Activated CD4-positive, alpha-beta memory T cell treated with anti-CD3 and anti-CD28 coated beads, Interleukin-2, amount 10 ng/mL, durations not matched to agents 7 days and 5 days (primary cell): ENCODE results near the gene NCKAP5. TPM values are rescaled to one million over a fixed set of nuclear protein-coding genes. Genes with fewer than 3 reads are reported as not detected.

Experiments
- CTCF ChIA-PET: fragments of 350-600 bp; sonication (Branson Sonifier 250); formaldehyde crosslinking; loops from one replicate; lab custom pipeline; 2021; ENCODE audit warnings: antibody characterized with exemption, inconsistent platforms; lab: Charles Lee
- POLR2A ChIA-PET: fragments of 350-600 bp; sonication (Branson Sonifier 250); formaldehyde crosslinking; loops from one replicate; lab custom pipeline; 2021; ENCODE audit warnings: antibody characterized with exemption; lab: Charles Lee
- DNase-seq: peaks from one replicate; pipeline ENCODE4 v3.0.0-alpha.2; 2020
- H3K27ac Mint-ChIP-seq: one replicate; pipeline ENCODE4 v1.8.0; 2021; ENCODE audit warnings: mild to moderate bottlenecking, mixed read lengths
- H3K27me3 Mint-ChIP-seq: one replicate; pipeline ENCODE4 v1.8.0; 2021; ENCODE audit warnings: mixed read lengths
- H3K36me3 Mint-ChIP-seq: one replicate; pipeline ENCODE4 v1.8.0; 2021; ENCODE audit warnings: low read depth, mixed read lengths
- H3K4me1 Mint-ChIP-seq: one replicate; pipeline ENCODE4 v1.8.0; 2021; ENCODE audit warnings: mixed read lengths
- H3K4me3 Mint-ChIP-seq: one replicate; pipeline ENCODE4 v1.8.0; 2021; ENCODE audit warnings: mild to moderate bottlenecking, mixed read lengths
- H3K9me3 Mint-ChIP-seq: one replicate; pipeline ENCODE4 v1.8.0; 2021; ENCODE audit warnings: mixed read lengths
- total RNA-seq, 2 experiments: library from RNA; stranded (reverse); gene quantifications; one replicate each; pipeline ENCODE4 v1.2.3, GENCODE V29; 2021

Gene NCKAP5
- total RNA-seq, 2 experiments from 2014 or later, result not detected

- no peaks in the 10 kb centered on the region for H3K36me3 Mint-ChIP-seq
- no peaks in the 10 kb centered on the region for H3K27me3 Mint-ChIP-seq
- CTCF ChIA-PET, result no interaction called here
- no peak for DNase-seq
- H3K4me3 Mint-ChIP-seq, result no peak overlapping the region
- POLR2A ChIA-PET, result no interaction called here
- H3K9me3 Mint-ChIP-seq, result peaks cover 8% of the 10 kb centered on the region
- no peak overlapping the region for H3K27ac Mint-ChIP-seq
- no peaks in the 10 kb centered on the region for H3K4me1 Mint-ChIP-seq
Measured at GRCh38 chr2:132881546-132881945, 686.7 kb downstream of the NCKAP5 start.

GRCh38 chr2:132877923-132878322 is 690.3 kb downstream of the NCKAP5 start:
- CTCF ChIA-PET, result no interaction called here
- Mint-ChIP-seq H3K9me3 (peaks cover 4% of the 10 kb centered on the region), H3K4me1 (no peaks in the 10 kb centered on the region), H3K27ac (no peak overlapping the region), H3K27me3 (no peaks in the 10 kb centered on the region), H3K4me3 (no peak overlapping the region), H3K36me3 (no peaks in the 10 kb centered on the region)
- no peak for DNase-seq
- POLR2A ChIA-PET, result no interaction called here

DNA sequence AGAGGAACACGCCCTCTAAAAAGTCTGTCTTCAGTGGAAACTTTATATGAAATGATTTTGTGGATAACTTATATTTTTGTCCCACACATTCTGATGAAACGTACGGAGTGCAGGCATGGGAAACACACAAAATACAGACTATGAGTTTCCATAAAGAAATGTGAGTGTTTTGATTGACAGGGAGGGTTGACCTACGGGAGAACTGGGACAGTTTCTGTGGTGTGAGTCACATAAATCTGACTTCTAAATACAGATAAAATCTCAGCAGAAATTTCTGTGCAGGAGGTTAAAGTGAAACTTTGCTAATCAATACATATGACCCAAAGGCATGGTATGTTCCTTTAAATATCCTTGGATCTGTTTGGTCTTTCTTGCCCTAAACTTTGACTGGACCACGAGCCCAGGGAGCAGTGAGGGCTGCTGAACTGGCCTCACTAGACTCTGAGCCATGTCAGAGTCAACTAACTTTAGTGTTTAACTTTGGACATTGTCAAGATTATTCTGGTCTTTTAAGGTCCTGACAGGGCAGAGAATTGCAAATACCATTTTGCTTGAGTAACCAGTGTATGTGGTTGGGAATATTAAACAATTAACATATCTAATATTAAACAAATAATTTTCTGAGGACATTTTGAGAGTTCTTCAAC is 691.4 kb downstream of the NCKAP5 start:
- CTCF ChIA-PET, result no interaction called here
- POLR2A ChIA-PET, result no interaction called here
- Mint-ChIP-seq H3K4me3 (no peak overlapping the region), H3K27me3 (no peaks in the 10 kb centered on the region), H3K9me3 (peaks cover 4% of the 10 kb centered on the region), H3K27ac (no peak overlapping the region), H3K36me3 (no peaks in the 10 kb centered on the region), H3K4me1 (no peaks in the 10 kb centered on the region)
- no peak for DNase-seq

- no peak overlapping the region for H3K4me3 Mint-ChIP-seq
- H3K36me3 Mint-ChIP-seq, result no peaks in the 10 kb centered on the region
- CTCF ChIA-PET, result no interaction called here
- no peak overlapping the region for H3K27ac Mint-ChIP-seq
- H3K9me3 Mint-ChIP-seq, result peaks cover 4% of the 10 kb centered on the region
- no peak for DNase-seq
- H3K27me3 Mint-ChIP-seq, result no peaks in the 10 kb centered on the region
- POLR2A ChIA-PET, result no interaction called here
- no peaks in the 10 kb centered on the region for H3K4me1 Mint-ChIP-seq
Measured at GRCh38 chr2:132875193-132875592, 693.1 kb downstream of the NCKAP5 start.

DNA sequence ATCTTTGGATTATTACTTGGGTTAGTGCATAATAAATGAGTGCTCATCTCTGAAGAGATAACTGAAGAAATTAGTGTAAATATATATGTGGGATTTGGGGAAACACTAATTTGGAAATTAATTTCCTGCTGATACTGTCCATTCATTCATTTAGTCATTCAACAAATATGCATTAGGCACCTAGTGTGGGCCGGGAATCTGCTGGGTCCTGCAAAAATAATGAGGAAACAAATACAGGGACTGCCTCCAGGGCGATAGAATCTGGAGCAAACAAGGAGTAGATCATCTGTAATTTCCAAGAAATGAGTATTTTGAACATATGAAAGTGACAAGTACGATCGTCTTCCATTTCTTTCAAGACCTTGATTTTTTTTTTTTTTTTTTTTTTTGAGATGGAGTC is 694.5 kb downstream of the NCKAP5 start:
- Mint-ChIP-seq H3K36me3 (no peaks in the 10 kb centered on the region), H3K4me3 (no peak overlapping the region), H3K27ac (no peak overlapping the region), H3K9me3 (peaks cover 4% of the 10 kb centered on the region), H3K27me3 (no peaks in the 10 kb centered on the region), H3K4me1 (no peaks in the 10 kb centered on the region)
- DNase-seq, result no peak
- CTCF ChIA-PET, result no interaction called here
- POLR2A ChIA-PET, result no interaction called here

DNA sequence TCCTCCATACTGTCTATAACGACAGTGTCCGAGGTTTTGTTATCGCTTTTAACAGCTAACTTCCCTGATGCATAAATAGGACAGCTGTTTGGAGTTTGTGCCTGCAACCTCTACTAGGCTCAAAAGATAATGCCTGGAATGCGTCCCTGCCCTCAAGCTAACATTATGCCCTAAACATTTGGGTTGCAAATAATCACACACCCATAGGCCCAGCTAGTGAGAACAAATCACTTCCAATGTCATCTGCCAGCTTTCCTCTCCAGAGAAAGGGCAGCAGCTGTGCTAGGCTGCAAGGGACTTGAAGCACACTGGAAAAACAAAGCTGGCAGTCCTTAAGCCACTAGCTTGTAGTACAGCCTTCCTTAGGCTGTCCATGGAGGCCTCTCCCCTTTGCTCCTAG is 696.4 kb downstream of the NCKAP5 start:
- no peak for DNase-seq
- H3K4me1 Mint-ChIP-seq, result no peaks in the 10 kb centered on the region
- ChIA-PET POLR2A (no interaction called here), CTCF (no interaction called here)
- no peak overlapping the region for H3K27ac Mint-ChIP-seq
- no peaks in the 10 kb centered on the region for H3K27me3 Mint-ChIP-seq
- no peaks in the 10 kb centered on the region for H3K9me3 Mint-ChIP-seq
- no peak overlapping the region for H3K4me3 Mint-ChIP-seq
- H3K36me3 Mint-ChIP-seq, result no peaks in the 10 kb centered on the region

DNA sequence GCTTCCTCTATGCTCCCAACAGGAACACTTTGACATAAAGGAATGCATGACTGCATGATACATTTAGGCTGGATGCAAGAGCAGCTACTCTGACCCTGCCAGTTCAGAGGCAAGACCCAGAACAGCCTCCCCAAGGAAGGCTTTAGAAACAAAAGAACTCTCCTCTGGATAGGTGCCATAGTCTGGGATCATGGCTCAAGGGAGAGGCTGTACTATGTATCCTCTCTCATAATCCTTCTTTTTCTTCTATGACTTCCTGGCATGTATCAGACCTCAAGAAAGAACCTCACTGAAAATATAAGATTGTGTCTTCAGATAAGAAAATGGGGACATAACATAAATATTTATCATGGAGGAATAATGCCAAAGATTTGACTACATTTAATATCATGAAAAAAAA is 704.3 kb downstream of the NCKAP5 start:
- no peak overlapping the region for H3K4me3 Mint-ChIP-seq
- H3K36me3 Mint-ChIP-seq, result no peaks in the 10 kb centered on the region
- peaks cover 3% of the 10 kb centered on the region for H3K9me3 Mint-ChIP-seq

GRCh38 chr2:132860220-132860619 is 708.0 kb downstream of the NCKAP5 start:
- no peak overlapping the region for H3K4me3 Mint-ChIP-seq
- ChIA-PET POLR2A (no interaction called here), CTCF (no interaction called here)
- H3K9me3 Mint-ChIP-seq, result peaks cover 3% of the 10 kb centered on the region
- DNase-seq, result no peak
- H3K27me3 Mint-ChIP-seq, result no peaks in the 10 kb centered on the region
- H3K36me3 Mint-ChIP-seq, result no peaks in the 10 kb centered on the region
- no peak overlapping the region for H3K27ac Mint-ChIP-seq
- H3K4me1 Mint-ChIP-seq, result no peaks in the 10 kb centered on the region

More for the DNA sequence above, 704.3 kb downstream of the NCKAP5 start:
- Mint-ChIP-seq H3K27me3 (no peaks in the 10 kb centered on the region), H3K27ac (no peak overlapping the region), H3K4me1 (no peaks in the 10 kb centered on the region)
- DNase-seq, result no peak
- ChIA-PET POLR2A (no interaction called here), CTCF (no interaction called here)

- no peak for DNase-seq
- ChIA-PET POLR2A (no interaction called here), CTCF (no interaction called here)
- no peaks in the 10 kb centered on the region for H3K36me3 Mint-ChIP-seq
- peaks cover 3% of the 10 kb centered on the region for H3K9me3 Mint-ChIP-seq
- H3K27me3 Mint-ChIP-seq, result no peaks in the 10 kb centered on the region
- H3K4me3 Mint-ChIP-seq, result no peak overlapping the region
- H3K4me1 Mint-ChIP-seq, result no peaks in the 10 kb centered on the region
- no peak overlapping the region for H3K27ac Mint-ChIP-seq
Measured at GRCh38 chr2:132859590-132859989, 708.7 kb downstream of the NCKAP5 start.

DNA sequence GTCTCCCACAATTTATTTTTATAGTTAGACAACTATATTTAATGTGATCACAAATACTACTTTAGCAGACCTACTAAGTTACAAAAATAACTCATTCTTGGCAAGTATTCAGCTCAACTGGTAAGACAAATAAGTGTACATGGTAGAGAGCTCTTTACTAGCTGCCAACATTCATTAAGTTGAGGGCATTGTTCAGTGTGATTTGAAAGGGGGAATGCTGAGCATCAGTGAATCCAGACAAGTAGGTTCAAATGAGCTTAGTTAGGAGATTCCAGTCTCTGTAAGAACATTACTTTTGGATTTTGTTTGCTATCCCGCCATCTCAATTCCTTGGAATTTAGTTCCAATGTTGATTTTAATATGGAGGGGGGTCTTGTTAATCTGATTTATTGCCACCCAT is 710.9 kb downstream of the NCKAP5 start:
- CTCF ChIA-PET, result no interaction called here
- POLR2A ChIA-PET, result no interaction called here

GRCh38 chr2:132850688-132851087 is 717.6 kb downstream of the NCKAP5 start:
- no peak for DNase-seq
- POLR2A ChIA-PET, result no interaction called here
- CTCF ChIA-PET, result no interaction called here
- H3K27me3 Mint-ChIP-seq, result no peaks in the 10 kb centered on the region
- no peaks in the 10 kb centered on the region for H3K9me3 Mint-ChIP-seq
- H3K4me3 Mint-ChIP-seq, result no peak overlapping the region
- H3K27ac Mint-ChIP-seq, result no peak overlapping the region
- H3K4me1 Mint-ChIP-seq, result no peaks in the 10 kb centered on the region
- no peaks in the 10 kb centered on the region for H3K36me3 Mint-ChIP-seq

More for the DNA sequence above, 710.9 kb downstream of the NCKAP5 start:
- H3K9me3 Mint-ChIP-seq, result peaks cover 3% of the 10 kb centered on the region
- H3K27ac Mint-ChIP-seq, result no peak overlapping the region
- no peaks in the 10 kb centered on the region for H3K36me3 Mint-ChIP-seq
- no peaks in the 10 kb centered on the region for H3K27me3 Mint-ChIP-seq
- H3K4me1 Mint-ChIP-seq, result no peaks in the 10 kb centered on the region
- H3K4me3 Mint-ChIP-seq, result no peak overlapping the region
- DNase-seq, result no peak

DNA sequence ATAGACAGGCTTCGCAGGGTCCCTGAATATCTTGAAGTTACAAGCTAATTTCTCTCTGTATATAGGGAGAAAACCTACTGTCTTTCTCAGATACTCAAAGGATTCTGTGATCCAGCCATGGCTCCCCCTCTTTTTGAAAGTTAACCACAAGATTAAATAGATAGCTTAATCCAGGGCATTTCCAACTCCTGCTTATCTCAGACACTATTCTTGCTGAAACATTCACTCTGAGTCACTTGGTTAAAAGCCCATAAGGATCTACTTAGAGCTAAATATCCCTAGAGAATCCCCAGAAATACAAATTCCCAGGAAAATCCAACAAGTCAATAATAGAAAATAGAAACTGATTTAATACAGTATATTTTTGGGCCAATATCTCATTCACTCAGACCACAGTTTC is 719.1 kb downstream of the NCKAP5 start:
- Mint-ChIP-seq H3K27ac (no peak overlapping the region), H3K4me3 (no peak overlapping the region), H3K4me1 (no peaks in the 10 kb centered on the region), H3K27me3 (no peaks in the 10 kb centered on the region), H3K36me3 (no peaks in the 10 kb centered on the region), H3K9me3 (no peaks in the 10 kb centered on the region)
- no peak for DNase-seq
- CTCF ChIA-PET, result no interaction called here
- POLR2A ChIA-PET, result no interaction called here

GRCh38 chr2:132845339-132845738 is 722.9 kb downstream of the NCKAP5 start:
- Mint-ChIP-seq H3K27me3 (no peaks in the 10 kb centered on the region), H3K9me3 (no peaks in the 10 kb centered on the region), H3K4me3 (no peak overlapping the region), H3K36me3 (no peaks in the 10 kb centered on the region), H3K4me1 (no peaks in the 10 kb centered on the region), H3K27ac (no peak overlapping the region)
- no peak for DNase-seq
- CTCF ChIA-PET, result no interaction called here
- POLR2A ChIA-PET, result no interaction called here

DNA sequence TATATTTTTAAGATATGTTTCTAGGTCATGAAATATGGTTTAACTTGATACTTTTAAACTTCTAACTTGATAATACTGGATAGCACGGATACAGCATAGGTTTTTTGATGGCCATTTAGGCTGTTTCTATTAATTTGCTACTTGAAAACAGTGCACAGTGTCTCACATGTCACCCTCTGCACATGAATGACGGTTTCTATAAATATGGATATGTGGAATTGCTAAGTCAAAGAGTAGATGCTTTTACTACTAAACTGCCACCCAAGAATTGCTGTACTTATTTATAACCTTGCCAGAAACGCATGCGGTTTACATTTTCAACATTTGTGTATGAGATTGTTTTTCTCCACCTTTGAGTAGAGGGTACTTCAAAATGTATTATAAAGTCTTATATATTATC is 723.7 kb downstream of the NCKAP5 start:
- Mint-ChIP-seq H3K27me3 (no peaks in the 10 kb centered on the region), H3K27ac (no peak overlapping the region), H3K4me3 (no peak overlapping the region), H3K4me1 (no peaks in the 10 kb centered on the region), H3K9me3 (no peaks in the 10 kb centered on the region), H3K36me3 (no peaks in the 10 kb centered on the region)
- ChIA-PET POLR2A (no interaction called here), CTCF (no interaction called here)
- no peak for DNase-seq
